ENCODE data around the gene TMEM37.

Gene TMEM37

DNA sequence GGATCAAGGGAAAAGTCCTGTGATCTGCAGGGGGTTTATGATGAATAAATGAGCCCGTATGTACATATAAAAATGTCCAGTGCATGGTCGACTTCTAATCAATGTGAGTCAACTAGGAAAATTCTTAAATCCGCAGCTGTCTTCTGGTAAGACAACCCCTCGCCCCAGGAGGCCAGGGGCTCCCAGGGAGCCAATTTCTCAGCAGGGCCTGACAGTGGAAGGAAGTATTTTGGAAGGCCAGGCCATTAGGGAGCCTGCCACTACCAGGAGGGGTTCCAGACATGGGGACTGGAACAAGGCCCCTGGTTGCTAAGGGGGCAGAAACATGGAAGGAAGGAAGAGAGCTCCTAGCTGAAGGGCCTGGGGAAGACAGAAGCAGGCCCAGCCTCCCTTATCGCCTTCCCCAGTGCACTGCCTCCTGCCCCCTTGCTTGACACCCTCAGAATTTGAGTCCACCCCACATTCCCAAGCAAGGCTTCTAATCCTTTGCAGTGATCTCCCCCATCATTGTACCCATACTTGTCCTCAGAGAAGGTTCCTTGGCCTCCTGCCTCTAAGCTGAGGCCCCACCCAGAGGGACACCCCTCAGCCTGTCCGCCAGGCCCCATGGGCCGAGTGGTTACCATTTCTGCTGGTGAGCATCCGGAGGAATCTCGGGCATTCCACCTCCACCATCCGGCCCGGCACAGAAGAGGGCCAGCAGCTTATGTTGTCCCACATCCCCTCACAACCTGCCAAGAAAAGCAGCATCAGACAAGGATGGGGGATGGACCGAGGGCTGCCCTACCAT is 46.7 kb downstream of the TMEM37 start:
- no peak for DNase-seq

DNA sequence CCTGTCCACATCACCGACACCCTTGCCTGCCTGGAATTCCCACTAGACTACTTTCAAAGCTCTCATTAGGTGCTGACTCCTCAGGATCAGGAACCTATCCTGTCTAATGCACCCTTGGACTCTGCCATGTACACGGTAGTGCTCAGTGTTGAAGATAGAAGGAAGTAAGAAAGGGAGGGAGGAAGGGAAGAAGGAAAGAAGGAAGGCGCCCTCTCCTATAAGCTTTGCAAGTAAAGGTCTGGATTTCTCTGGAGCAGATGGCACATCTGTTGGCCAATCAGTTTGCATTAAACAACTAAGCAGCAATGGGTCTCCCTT is 47.3 kb downstream of the TMEM37 start:
- DNase-seq, result no peak

DNA sequence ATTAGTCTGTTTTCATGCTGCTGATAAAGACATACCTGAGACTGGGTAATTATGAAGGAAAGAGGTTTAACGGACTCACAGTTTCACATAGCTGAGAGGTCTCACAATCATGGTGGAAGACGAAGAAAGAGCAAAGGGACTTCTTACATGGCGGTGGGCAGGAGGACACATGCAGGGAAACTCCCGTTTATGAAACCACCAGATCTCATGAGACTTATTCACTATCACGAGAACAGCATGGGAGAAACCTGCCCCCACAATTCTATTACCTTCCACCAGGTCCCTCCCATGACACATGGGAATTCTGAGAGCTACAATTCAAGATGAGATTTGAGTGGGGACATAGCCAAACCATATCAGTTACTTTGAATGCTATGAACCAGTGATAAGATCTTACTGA is 48.5 kb downstream of the TMEM37 start:
- DNase-seq, result no peak

DNA sequence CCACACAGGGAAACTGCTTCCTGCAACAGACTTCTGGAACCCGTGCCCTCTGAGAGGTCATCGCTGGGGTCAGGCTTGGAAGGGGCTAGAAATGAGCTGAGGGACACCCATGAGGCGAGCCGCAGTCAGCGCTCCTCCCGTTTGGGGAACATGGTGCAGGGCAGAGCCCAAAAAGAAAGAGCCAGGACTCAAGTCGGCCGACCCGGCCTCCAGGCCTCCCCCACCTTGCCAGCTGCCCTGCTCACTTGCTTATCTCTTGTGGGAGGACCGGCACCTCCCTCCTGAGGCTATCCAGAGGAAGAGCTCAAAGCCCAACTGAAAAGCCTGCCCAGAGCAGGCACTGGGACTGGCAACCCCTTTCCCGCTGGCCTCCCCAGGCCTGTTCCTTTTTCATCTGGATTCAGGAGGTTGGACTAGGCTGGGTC is 49.1 kb downstream of the TMEM37 start:
- no peak for DNase-seq

DNA sequence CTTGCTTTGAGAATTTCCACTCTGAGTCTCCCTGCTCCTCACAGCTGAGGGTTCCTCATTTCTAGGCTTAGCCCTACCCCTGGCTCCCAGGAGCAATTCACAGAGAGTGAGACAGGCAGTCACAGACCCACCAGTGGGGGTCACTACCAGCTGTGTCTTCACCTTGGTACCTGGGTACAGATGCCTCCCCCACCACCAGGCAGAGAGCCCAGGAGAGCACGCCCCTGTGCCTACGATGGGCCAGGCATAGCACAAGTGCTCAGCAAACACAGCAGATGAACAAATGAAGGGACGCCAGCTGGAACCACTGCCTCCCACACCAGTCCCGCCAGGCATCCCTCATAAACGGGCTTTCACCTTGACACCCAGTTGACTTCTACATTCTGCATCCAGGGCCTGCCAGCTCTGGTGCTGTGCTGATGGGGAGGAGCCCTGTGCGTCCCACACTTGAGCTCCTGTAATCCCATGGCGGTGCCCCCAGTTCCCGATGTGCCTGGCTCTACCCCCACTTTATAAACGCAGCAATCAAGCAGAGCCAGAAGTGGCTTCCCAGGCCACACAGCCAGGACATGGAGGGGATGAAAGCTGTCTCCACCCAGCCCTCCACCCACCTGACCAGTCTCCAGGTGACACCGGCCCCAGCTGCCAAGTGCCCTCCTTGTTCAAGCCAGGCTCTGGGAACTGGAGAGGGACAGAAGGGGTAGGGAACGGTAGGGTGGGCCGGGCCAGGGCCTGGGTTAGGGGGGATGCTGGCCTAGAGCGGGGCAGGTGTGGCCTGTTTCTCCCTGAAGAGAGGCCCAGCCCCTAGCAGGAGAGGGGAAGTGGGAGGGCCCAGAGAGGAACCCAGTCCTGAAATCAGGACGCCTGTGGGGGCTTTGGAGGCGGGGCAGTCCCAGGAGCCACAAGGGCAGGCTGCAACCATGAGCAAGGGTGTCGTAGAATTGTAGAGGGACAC is 50.1 kb downstream of the TMEM37 start:
- no peak for DNase-seq

DNA sequence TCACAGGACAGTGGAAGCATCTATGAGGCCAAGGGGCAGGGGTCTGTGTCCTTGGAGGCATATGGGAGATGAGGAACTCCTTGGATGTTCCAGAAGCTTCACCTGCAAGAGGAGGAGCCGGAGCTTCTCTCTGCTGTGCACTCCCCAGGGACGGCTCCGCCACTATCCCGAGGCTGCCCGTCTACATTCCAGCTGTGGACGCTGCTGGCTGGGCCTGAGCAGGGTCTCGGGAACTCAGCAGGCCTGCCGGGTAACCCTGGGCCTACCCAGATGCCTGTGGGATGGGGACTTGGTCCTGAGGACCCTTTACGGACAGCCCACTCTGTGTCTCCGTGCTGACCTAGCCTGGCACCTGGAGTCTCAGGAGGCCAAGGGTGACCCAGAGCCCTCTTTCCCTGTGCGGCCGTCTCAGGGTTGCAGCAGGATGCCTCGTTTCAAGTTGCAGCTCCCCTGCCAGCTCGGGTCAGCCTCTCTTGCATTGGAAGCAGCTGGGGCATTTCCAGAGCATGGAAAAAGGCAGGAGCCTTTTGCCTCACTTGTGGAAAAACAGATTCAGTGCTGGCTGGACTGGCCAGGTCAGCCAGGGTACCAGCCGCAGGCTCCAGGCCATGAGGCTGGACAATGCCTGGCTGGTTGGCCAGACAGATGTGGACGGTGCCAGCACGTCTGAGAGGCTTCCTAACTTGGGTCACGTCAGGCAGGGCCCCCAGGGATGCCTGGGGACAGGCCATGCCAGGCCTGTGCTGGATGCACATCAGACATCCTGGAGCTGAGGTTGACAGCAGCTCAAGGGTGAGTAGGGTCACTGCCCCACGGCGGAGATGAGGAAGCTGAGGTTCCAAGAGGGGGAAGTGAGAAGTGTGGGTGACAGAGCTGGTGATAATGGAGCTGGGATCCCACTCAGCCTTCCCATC is 51.1 kb downstream of the TMEM37 start:
- DNase-seq, result no peak

GRCh38 chr2:119483395-119483753 is 51.7 kb downstream of the TMEM37 start:
- DNase-seq, result no peak

DNA sequence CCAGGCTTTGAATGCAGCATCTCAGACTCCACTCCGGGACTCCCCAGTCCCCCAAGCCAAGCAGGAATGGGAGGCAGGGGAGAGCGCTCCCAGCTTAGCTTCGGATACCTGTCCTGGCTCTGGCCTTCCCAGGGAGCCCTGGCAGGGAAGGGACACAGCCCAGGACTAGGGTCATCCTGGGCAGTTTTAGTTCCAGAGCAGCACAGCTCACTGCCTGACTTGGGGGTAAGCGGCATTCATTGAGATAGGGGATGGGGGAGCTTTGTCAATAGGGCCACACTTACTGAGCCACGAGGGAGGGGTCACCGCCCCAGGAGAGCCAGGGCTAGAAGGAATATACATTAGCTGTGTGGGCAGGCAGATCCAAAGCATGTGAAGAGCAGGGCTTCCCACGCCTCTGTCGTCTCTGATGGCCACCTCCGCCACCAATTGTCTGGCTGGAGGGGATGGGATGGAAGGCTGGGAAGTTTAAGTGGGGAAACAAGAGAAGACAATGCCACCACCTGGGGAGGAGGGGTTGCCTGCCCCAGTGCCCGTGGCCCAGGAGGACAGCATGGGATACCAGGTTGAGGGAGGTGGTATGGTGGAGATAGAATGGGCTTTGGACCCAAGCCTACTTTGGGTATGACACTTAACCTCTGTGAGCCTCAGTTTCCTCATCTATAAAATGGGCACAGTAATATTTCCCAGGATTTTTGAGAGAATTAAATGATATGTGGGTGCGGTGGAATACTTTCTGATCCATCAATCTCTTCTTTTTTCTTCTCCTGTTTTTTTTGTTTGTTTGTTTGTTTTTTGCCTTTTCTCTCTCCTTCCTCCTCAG is 52.5 kb downstream of the TMEM37 start:
- no peak for DNase-seq

- DNase-seq, result no peak
Measured at GRCh38 chr2:119484834-119485233, 53.2 kb downstream of the TMEM37 start.

DNA sequence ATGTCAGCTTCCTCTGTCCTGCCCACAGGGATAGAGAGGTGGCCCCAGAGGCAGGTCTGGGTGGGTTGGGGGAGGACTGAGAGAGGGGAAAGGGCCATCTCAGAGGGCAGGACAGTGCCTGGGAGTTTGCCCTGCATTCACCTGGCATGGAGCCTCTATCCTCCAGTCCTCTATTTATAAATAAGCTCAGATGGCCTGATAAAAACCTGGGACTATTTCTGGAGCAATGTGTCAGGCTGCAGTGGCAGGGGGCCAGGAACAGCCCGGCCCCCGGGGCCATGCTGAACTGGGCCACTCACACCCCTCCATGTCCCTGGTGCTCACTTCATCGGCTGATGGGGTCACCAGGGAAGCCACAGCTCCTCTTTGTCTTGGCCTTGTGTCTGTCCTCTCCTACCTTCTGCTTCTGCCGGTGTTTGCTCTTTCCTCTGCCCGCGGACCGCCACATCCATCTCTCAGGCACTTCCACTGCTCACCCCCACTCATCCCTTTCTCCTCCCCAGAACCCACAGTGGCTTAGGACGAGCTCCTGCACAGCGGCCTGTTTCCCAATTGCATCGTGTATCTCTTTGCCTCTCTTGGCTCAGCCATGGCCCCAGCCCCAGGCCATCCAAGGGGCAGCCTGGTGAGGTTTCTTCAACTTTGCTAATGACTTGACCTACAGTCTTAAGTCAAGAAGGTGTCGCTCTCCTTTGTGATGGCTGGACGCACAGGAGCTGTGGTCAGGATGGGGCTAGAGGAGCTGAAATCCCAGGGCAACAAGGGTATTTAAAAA is 53.9 kb downstream of the TMEM37 start:
- no peak for DNase-seq

DNA sequence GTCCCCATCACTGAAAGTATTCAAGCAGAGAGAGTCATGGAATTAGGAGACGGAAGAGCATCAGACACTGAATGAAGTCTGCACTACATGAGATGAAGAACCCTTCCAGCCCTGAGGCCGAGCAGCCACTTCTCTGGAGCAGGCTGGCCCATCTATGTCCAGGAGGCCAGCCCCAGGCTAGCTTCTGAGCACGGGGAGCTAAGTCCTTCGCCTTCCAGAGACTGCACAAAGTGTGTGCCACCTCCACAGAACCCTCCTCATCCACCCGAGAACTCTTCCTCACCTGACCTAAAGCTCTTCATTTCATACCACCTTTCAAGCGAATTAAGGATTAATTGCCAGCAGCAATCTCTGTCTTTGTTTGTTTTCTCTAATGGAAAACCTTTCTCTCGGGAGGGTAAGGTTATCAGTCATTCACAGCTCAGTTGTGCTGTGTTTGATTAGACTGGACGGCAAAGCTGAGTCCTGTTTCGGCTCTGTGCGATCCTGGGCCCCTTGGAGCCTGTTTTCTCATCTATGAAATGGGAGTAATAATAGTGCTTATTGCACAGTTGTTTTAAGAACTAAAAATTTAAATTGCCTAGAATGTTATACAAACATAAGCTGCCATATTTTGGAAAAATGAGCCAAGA is 54.7 kb downstream of the TMEM37 start:
- no peak for DNase-seq

- no peak for DNase-seq
Measured at GRCh38 chr2:119486886-119487285, 55.2 kb downstream of the TMEM37 start.

DNA sequence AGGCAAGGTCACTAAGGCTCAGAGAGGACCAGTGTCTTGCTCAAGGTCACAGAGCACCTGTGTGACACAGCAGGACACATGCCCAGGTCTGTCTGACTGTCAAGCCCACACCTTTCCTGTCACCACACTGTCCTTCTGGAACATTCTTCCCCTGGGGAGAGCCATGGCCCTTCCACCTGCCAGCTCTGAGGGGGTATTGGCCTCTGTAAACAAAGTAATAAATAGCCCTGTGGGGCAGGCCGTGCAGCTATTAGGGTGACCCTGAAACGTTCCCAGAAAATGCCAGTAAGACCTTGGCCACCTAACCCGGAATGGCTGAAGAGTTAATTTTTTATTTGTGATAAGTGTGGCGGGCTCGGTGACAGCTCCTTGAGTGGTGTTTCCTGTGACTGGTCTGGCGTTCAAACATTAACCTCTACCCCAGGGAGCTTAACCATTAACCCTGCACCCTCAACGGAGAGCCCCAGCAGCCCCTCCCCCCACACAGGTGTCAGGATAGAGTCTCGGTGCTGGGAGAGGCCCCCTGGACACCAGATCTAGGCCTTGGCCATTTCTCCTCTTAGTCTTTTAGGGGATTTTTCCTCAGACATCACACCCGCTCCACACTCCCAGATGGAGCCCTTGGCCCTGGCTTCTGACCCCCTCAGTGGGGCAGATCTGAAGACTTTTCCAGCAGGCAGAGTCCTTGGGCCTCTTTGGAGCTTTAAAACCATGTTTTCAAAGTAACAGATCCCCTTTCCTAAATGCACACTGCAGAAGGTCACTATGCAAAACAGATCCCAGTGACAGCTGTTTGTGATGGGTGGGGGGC is 56.0 kb downstream of the TMEM37 start:
- DNase-seq, result no peak
